GM18502 (cell line): ENCODE measurements around the gene RIOK1.
"Not testable (repeated sequence)": the region's sequence is repeated elsewhere in the genome, so short reads cannot be mapped to it uniquely, and the experiment has no call there.

Experiments
- ATAC-seq: cut with Tn5 transposase; IDR thresholded peaks from one replicate; pipeline ENCODE4 v1.9.1; 2021; ENCODE audit warnings: mild to moderate bottlenecking; ENCODE audit not compliant: unreplicated experiment, poor library complexity

Gene RIOK1

GRCh38 chr6:7434672-7435071 is 45.1 kb downstream of the RIOK1 start:
- no peak for ATAC-seq

DNA sequence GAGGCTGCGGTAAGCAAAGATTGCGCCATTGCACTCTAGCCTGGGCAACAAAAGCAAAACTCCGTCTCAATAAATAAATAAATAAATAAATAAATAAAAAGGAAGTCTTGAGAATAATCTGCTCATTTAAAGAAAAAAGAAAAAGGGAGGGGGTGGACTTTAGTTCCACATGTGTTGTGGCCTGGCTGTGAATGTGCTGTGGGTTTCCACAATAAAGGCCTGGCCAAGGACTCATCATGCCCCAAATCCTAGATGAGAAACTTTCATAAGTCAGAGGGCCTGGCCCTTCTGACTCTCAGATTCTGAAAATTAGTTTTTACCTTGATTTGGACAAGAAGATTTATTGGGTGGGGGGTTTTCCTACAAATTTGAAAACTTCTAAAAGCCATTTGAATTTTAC is 48.4 kb downstream of the RIOK1 start:
- no peak for ATAC-seq

GRCh38 chr6:7439228-7439627 is 49.6 kb downstream of the RIOK1 start:
- no peak for ATAC-seq

DNA sequence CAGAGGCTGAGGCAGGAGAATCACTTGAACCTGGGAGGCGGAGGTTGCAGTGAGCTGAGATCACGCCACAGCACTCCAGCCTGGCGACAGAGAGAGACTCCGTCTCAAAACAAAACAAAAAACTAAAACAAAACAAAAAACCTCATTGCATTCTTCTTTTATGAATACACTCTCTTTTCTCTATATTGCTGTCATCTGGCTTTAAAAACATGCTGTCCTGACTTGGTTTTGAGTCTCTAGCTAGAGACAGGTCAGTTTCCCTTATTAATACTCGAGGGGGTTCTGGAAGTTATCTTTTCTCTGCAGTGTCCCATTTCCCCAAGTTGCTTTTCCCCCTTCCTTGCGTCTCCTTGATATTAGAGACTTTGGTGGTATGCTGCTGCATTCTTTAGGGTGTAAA is 50.9 kb downstream of the RIOK1 start:
- ATAC-seq: no peak

DNA sequence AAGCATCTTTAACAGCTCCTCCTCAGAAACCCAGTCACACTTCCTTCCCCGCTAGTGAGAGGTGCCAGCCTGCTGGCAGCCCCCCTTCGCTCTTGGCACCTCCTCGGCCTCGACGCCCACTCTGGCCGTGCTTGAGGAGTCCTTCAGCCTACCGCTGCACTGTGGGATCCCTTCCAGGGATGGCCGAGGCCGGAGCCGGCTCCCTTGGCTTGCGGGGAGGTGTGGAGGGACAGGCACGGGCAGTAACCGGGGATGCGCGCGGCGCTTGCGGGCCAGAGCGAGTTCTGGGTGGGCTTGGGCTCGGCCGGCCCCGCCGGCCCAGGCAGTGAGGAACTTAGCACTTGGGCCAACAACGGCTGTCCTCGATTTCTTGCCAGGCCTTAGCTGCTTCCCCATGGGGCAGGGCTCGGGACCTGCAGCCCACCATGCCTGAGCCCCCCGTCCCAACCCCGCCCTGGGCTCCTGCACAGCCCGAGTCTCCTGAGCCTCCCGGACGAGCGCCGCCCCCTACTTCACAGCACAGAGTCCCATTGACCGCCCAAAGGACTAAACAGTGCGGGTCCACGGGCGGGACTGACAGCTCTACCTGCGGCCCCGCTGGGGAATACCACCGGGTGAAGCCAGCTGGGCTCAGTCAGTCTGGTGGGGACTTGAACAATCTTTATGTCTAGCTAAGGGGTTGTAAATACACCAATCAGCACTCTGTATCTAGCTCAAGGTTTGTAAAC is 51.6 kb downstream of the RIOK1 start:
- ATAC-seq: no peak

- ATAC-seq: no peak
Measured at GRCh38 chr6:7442467-7442866, 52.9 kb downstream of the RIOK1 start.

- no peak for ATAC-seq
Measured at GRCh38 chr6:7445101-7445500, 55.5 kb downstream of the RIOK1 start.

DNA sequence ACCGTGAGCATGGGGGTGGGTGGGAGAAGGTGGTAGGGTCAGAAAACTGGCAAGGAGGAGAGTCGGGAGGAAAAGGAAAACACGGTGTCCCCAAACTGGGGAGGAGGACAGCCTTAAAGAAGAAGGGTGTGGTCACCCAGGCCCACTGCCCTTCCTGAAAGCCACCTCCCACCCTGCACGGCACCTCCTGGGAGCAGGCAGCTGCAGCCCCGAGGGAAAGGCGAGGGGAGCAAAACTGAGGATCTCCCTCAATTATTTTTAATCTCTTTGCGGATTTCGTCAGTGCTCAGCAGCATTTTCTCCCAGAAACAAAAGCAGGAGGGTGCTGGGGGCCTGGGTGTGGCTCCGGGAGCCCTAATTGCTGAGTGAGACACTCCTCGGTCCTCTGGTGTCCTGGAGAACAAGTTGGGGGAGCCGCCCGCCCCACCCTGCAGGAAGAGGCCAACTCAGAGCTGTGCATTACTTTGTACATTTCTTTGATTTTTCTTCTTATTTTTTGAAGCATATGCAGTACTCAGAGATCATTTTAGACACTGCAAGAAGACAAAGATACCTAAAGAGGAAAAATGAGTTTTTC is 56.4 kb downstream of the RIOK1 start:
- no peak for ATAC-seq

DNA sequence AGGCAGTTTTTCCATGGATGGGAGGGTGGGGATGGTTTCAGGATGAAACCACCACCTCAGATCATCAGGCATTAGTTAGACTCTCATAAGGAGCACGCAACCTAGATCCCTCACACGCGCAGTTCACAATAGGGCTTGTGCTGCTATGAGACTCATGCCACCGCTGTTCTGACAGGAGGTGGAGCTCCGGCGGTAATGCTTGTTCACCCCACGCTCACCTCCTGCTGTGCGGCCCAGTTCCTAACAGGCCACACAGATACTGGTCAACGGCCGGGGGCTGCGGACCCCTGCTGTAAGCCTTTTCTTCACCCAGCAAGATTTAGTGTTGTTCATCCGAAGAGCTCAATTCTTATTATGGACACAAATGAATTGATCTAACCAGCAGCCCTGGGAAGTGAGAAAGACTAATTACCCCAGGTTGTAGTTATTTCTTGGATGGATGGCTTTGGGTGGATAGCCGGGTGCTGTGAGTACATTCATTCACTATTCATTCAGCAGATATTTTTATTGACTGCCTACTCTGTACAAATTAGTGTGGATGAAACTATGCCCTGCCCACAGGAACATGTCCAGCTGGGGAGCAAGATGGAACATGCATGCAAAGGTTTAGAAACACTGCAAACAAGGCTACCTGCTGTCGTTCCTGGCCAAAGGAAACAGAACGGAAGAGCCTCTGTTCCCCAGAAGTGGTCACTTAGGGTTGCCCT is 57.2 kb downstream of the RIOK1 start:
- no peak for ATAC-seq

DNA sequence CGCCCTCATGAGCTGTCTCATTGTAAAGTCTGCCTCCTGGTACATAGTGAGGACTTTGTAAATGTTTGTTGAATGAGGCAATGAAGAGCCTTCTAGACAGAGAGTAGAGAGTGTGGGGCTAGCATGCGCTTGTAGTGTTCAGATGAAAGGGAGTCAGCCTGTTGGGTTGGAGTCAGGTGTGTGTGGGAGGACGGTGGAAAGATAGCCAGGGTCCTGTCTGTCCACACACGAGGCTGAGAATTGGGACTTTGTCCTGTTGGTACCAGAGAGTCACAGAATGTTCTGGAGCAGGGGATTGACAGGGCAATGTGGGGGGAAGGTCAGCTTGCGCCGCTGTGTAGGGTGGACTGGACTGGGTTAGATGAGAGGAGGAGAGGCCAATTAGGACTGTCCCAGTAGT is 58.6 kb downstream of the RIOK1 start:
- no peak for ATAC-seq

DNA sequence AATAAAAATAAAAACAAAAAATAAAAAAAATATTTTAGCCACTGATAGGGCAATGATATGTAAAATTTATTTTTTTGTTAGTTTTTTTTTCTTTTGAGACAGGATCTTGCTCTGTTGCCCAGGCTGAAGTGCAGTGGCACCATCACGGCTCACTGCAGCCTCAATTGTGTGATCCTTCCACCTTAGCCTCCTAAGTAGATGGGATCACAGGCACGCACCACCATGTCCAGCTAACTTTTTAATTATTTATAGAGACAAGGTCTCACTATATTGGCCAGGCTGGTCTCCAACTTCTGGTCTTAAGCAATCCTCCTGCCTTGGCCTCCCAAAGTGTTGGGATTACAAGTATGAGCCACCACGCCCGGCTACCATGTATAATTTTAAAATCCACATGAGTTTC is 59.4 kb downstream of the RIOK1 start:
- ATAC-seq: no peak

DNA sequence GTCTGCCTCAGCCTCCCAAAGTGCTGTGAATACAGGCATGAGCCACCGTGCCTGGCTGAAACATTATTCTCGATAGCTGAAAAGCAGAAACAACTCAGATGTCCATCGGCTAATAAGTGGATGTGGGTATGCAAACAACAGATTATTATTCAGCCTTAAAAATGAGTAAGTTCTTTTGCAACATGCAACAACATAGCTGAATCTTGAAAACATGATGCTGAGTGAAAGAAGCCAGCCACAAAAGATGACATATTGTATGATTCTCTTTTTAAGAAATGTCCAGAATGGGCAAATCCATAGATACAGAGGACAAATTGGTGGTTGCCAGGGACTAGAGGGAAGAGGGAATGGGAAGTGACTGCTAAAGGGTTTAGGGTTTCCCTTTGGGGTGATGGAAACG is 61.7 kb downstream of the RIOK1 start:
- ATAC-seq: no peak

GRCh38 chr6:7452898-7453297 is 63.3 kb downstream of the RIOK1 start:
- no peak for ATAC-seq

DNA sequence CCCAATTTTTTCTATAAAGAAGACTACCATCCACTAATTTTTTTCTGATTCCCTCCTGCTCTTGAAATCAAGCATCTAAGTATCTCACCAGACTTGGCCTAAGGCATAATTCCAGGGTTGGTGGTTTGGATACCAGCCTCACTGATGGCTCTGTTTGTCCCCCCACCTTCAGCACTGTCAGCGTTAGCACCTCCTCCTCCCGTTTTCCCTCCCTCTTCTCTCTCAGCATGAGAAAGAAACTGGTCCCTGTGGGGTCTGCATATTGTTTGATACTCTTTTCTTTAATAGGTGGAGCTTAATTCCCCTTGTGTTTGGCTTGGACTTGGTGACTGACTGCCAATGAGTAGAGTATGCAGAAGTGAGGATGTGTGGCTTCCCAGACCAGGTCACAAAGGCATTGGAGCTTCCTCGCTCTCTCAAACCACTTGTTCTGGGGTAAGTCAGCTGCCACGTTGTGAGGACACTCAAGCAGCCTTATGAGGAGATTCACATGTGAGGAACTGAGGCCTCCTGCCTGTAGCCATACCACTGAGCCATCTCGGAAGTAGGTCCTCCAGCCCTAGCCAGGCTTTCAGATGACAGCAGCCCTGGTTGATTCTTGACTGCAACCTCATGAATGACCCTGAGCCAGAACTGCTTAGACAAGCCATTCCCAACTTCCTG is 65.2 kb downstream of the RIOK1 start:
- no peak for ATAC-seq

DNA sequence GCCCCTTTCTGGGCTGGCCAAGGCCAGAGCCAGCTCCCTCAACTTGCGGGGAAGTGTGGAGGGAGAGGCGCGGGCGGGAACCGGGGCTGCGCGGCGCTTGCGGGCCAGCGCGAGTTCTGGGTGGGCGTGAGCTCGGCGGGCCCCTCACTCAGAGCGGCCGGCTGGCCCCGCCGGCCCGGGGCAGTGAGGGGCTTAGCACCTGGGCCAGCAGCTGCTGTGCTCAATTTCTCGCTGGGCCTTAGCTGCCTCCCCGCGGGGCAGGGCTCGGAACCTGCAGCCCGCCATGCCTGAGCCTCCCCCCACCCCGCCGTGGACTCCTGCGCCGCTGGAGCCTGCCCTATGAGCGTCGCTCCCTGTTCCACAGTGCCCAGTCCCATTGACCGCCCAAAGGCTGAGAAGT is 66.7 kb downstream of the RIOK1 start:
- not testable (repeated sequence) for ATAC-seq

DNA sequence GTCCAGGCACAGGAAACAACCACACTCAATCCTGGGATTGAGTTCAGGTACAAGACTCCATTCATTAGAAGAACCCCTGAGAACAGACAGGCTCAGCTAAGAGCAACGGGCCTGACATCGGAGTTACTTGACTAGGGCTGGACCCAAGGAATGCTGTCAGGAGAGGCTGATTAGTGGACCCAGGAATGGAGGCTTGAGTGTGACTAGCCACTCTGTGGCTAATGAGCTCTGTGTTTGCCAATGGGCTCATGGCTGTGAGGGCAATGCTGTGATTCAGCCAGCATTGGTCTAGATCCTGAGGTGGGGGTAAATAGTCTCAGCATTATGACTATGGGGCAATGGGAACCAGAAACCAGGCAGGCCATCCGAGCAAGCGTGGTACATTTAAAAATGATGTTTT is 71.8 kb downstream of the RIOK1 start:
- no peak for ATAC-seq

DNA sequence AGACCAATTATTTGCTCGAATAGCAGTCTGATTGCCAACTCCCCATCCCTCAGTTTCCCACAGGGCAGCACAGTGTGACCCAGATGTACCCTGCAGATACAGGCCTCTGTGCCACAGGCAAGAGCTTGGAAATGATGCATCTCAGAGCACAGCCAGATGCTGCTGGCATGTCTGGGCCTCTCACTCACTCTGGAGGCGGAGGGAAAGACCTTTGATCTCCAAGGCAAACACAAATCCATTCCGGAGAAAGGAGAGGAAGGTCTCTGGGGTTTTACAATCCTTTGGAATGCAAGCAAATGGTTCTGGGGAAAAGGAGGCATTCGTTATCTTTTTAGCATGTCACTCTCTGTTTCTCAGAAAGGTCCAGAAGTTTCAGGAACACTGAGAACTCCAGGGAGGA is 74.2 kb downstream of the RIOK1 start:
- no peak for ATAC-seq

DNA sequence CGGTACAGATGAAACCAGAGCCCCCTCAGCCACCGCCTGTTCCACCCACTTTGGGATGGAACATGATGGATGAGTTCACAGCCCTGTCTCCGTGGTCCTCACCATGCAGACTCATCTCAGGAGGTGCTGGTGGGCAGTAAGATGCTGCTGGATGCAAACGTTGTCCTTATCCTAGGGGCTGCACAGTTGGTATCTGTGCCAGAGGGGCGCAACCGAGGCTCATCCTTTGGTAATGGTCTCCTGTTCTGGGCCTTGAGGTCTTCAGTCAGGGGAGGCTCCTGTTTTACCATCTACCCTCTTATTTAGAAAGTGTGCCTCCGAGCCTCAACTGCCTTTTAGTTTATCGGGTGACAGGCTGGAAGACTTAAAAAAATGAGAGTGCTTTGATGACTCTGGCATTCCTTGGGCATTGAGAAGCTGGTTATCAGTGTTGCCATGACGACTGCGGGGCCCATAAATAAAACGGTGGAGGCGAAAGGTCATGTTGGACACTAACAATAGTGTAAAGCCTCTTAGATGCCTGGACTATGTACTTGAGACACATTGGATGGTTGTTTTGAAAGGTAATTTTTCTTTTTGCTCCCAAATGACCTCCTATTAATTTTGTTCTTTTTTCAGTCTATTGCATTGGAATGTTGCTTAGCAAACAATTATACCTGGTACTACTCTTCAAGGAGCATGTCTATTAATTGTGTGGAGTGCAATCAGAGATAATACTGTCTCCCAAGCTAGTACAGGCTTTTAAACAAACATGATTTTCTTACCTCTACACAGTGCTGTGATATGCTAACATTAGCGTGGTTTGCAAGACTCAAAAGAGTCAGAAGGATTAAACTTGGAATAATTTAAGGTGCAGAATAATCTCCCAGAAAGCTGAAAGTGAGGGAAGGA is 77.6 kb downstream of the RIOK1 start:
- no peak for ATAC-seq
